ENCODE measurements around the gene FXYD5. TPM values are rescaled to one million over a fixed set of nuclear protein-coding genes. Genes with fewer than 3 reads are reported as not detected.

Gene FXYD5
- total and polyA plus RNA-seq, 9 of the 15 experiments (the other 6 are each of a cell fraction or from before 2014, with no cell fraction given): 104 to 537 (median 174) TPM

DNA sequence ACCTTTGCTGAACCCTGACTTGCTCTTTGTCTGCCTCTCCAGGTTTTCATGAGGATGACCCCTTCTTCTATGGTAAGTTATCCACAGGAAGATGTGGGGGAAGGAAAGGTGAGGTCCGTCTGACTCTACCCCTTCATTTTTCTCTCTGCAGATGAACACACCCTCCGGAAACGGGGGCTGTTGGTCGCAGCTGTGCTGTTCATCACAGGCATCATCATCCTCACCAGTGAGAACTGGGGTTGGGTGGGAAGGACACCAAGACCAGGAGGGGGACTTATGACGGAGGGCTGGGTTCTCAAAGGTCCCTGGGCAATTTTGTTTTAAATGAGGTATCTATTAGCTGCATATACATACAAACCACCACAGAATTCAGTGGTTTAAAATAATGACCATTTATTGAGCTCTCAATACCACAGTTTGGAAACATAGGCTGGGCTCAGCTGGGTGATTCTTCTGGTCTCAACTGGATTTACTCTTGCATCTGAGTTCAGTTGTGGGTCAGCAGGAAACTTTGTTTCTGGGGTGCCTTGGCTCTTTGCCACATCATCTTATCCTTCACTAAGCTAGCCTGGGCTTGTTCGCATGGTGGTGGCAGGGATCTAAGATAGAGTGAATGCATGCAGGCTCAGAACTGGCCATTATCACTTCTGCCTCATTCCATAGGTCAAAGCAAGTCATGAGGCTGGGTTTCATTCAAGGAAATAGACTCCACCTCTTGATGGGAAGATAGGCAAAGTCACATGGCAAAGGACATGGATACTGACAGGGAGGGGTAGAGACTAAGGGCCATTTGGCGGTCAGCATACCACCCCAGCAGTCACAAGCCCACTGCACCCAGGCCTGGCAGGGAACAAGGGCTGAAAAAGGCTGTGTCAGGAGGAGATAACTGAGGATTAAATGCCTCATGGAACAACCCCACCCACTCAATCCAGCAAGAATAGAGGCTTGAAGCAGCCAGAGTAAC lies 11.8 kb downstream of the FXYD5 start (continued):
- TF ChIP-seq, protein P1, sequence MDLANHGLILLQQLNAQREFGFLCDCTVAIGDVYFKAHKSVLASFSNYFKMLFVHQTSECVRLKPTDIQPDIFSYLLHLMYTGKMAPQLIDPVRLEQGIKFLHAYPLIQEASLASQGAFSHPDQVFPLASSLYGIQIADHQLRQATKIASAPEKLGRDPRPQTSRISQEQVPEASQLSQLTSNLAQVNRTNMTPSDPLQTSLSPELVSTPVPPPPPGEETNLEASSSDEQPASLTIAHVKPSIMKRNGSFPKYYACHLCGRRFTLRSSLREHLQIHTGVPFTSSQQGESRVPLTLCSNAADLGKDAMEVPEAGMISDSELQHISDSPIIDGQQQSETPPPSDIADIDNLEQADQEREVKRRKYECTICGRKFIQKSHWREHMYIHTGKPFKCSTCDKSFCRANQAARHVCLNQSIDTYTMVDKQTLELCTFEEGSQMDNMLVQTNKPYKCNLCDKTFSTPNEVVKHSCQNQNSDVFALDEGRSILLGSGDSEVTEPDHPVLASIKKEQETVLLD (IDR thresholded peaks at IDR 0.05): peak; percentile 57; the same call in 1 of the 2 replicates
- TF ChIP-seq, protein P2, sequence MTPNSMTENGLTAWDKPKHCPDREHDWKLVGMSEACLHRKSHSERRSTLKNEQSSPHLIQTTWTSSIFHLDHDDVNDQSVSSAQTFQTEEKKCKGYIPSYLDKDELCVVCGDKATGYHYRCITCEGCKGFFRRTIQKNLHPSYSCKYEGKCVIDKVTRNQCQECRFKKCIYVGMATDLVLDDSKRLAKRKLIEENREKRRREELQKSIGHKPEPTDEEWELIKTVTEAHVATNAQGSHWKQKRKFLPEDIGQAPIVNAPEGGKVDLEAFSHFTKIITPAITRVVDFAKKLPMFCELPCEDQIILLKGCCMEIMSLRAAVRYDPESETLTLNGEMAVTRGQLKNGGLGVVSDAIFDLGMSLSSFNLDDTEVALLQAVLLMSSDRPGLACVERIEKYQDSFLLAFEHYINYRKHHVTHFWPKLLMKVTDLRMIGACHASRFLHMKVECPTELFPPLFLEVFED (CRISPR knock-in tag; conservative IDR thresholded peaks at IDR 0.05): no peak
- TF ChIP-seq RNF2 (IDR thresholded peaks at IDR 0.05): peak; percentile 54; the same call in 1 of the 2 replicates
- TF ChIP-seq MEIS2 (IDR thresholded peaks at IDR 0.05; ENCODE audit: partially characterized antibody): peak; percentile 25
- TF ChIP-seq ZNF347 (CRISPR knock-in tag; IDR thresholded peaks at IDR 0.05; ENCODE audit: low read depth): no peak
- TF ChIP-seq, protein P3, sequence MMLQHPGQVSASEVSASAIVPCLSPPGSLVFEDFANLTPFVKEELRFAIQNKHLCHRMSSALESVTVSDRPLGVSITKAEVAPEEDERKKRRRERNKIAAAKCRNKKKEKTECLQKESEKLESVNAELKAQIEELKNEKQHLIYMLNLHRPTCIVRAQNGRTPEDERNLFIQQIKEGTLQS (IDR thresholded peaks at IDR 0.05): no peak
- TF ChIP-seq, protein P3 (CRISPR knock-in tag; conservative IDR thresholded peaks at IDR 0.05): 0 out of 2 replicates have a peak, but pooled peaks have one; percentile 27
- no peak for TF ChIP-seq EWSR1 (IDR thresholded peaks at IDR 0.05; ENCODE audit: borderline replicate concordance, low read depth, partially characterized antibody)
- TF ChIP-seq SMARCE1 (IDR thresholded peaks at IDR 0.05): no peak; the same call in 1 of the 2 replicates
- TF ChIP-seq MTA3 (IDR thresholded peaks at IDR 0.05; ENCODE audit: borderline replicate concordance): peak; percentile 48
- no peak for TF ChIP-seq ZKSCAN1 (IDR thresholded peaks at IDR 0.05; ENCODE audit: low read depth, low read length)
- TF ChIP-seq TAF9B (IDR thresholded peaks at IDR 0.05; ENCODE audit: partially characterized antibody): peak; percentile 32
- no peak for TF ChIP-seq SRSF1 (IDR thresholded peaks at IDR 0.05; ENCODE audit: low read depth, low read length)
